ENCODE data around the gene EVI5. TPM values are rescaled to one million over a fixed set of nuclear protein-coding genes. Genes with fewer than 3 reads are reported as not detected.

The EVI5 gene
- total RNA-seq, 1 donor from 2014 or later = 30.3 TPM

DNA sequence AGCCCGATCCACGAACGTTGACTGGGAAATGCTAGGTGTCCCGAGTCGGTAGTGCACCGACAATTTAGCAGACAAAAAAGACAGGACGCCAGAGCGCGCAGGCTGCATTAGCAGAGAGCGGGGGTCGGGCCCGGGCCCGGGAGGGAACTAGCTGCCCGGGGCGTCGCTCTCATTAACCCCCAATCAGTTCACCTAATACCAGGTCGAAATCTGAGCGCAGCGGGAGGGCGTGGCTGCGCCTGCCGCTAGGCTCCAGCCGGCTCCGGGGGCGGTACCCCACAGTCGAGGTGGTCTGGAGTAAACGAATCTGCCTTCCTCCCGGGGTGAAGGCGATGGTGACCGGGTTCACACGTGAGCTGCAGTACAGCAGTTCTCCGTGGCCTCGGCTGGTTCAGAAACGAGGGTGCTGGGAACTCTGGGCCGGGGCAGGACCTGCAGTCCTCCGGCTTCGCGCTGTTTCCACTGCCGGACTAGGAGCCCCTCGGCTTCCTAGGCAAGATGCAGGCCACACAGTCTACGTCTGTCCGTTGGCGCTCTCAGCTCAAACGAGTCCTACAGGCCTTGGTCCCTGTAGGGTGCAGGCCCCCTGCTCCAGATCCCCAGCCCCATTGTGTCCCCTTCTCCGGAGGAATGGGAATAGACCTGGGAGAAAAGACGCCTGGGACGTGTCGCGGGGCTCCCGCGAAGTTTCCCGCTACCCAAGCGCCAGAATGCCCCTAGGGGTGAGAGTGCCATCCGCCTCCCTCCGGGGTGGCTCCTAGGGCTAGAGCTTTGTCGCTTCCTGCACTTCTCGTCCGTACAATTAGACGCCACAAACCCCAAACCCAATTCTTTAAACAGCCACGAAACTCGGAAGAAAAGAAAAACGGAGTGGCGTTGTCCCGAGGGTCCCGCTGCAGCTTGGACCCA lies 300.2 kb downstream of the EVI5 start:
- Mint-ChIP-seq H3K4me3 (ENCODE audit: low read depth) (peak overlapping the region; percentile 68), H3K27ac (peak overlapping the region; percentile 66), H3K36me3 (ENCODE audit: insufficient read depth) (no peaks in the 10 kb centered on the region), H3K4me1 (ENCODE audit: low read depth) (peaks cover 27% of the 10 kb centered on the region), H3K9me3 (ENCODE audit: low read depth) (no peaks in the 10 kb centered on the region), H3K27me3 (peaks cover 87% of the 10 kb centered on the region)
- peak; percentile 35 for DNase-seq (ENCODE audit: low spot score, unreplicated experiment)
- TF ChIP-seq, protein P1, sequence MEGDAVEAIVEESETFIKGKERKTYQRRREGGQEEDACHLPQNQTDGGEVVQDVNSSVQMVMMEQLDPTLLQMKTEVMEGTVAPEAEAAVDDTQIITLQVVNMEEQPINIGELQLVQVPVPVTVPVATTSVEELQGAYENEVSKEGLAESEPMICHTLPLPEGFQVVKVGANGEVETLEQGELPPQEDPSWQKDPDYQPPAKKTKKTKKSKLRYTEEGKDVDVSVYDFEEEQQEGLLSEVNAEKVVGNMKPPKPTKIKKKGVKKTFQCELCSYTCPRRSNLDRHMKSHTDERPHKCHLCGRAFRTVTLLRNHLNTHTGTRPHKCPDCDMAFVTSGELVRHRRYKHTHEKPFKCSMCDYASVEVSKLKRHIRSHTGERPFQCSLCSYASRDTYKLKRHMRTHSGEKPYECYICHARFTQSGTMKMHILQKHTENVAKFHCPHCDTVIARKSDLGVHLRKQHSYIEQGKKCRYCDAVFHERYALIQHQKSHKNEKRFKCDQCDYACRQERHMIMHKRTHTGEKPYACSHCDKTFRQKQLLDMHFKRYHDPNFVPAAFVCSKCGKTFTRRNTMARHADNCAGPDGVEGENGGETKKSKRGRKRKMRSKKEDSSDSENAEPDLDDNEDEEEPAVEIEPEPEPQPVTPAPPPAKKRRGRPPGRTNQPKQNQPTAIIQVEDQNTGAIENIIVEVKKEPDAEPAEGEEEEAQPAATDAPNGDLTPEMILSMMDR (IDR thresholded peaks at IDR 0.05; ENCODE audit: unreplicated experiment) = peak; percentile 36

DNA sequence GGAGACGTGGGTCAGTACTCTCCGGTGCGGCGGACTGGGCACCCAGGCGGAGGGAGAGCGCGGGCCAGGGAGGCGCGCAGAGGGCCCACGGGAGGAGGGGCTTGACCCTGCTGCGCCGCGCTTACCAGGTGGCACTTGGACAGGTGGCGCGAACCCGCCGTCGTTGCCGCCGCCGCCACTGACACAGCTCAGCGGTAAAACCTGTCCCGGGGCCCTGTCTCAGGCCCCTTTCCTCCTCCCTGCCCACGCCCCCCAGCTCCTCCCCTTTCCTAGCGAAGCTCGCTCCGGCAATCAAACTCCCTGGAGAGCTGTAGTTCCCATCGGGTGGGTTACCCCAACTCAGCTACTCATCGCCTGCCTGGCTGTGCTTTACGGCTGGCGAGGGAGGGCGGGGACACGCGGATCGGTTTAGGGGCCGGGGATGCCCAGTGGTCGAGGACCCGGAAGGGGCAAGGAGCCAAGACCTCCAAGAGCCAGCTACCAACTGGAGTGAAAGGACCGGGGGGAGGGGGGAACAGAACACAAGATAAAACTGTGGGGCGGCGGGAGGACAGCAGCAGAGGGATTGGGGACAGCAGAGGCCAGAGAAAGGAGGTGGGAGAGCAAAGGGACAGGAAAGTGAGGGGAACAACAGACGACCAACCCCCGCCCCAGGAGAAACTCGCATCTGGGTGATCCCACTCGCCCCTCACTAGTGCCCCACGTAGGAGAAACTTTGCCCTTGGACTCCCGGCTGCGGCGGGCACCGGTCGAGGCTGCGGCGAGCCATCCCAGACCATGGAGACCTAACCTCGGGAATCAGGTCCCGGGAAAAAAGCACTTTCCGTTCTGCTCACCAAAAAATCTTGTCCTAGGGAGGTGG lies 301.1 kb downstream of the EVI5 start:
- H3K4me3 Mint-ChIP-seq (ENCODE audit: low read depth) = peak overlapping the region; percentile 68

DNA sequence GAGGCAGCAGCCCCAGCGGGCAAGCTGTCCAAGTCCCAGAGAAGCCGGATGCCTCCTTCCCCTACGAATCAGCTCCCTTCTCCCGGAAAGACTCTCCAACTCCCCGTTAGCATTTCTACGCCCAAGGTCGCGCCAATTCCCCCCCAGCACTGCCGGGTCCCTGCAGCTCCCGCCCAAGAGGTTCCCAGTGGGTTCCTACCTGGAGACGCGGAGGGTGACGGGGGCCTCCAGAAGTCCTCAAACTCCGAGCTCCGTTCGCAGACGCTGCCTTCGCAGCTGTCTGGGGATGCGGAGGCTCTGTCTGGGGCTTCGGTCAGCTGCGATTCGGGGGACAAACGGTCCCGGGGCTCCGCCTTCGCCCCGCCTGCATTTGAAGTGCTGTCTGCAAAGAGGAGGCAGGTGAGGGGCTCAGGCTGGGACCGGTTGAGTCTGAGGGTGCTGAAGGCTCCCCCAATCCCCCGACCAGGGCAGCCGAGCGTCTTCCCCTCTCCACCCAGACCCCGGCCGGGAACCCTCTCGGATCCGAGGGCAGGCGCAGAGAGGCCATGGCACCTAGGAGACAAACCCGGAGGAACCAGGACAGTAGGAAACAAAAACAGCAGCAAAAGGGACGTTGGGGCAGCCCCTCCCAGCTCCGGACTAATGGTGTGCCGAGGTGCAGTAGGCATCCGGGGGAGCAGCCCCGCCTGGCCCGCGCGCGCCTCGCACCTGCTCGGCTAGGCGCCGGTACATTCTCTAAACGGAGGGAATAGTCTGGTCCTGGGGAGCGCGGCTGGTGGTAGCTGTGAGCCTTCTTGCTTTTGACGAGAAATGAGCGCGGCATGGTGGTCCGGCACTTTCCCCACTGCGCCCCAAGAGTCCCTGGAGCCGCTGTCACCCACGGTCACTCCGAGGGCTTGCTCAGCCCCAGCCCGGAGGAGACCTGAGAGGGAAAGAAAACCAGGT lies 302.0 kb downstream of the EVI5 start:
- H3K4me1 Mint-ChIP-seq (ENCODE audit: low read depth) = peaks cover 27% of the 10 kb centered on the region
- peaks cover 87% of the 10 kb centered on the region for H3K27me3 Mint-ChIP-seq
- peak overlapping the region; percentile 31 for H3K4me3 Mint-ChIP-seq (ENCODE audit: low read depth)
- H3K36me3 Mint-ChIP-seq (ENCODE audit: insufficient read depth) = no peaks in the 10 kb centered on the region
- no peak overlapping the region for H3K27ac Mint-ChIP-seq
- TF ChIP-seq, protein P1 (IDR thresholded peaks at IDR 0.05; ENCODE audit: unreplicated experiment) = no peak
- H3K9me3 Mint-ChIP-seq (ENCODE audit: low read depth) = no peaks in the 10 kb centered on the region
- peak; percentile 14 for DNase-seq (ENCODE audit: low spot score, unreplicated experiment)

More for the DNA sequence above, 301.1 kb downstream of the EVI5 start:
- H3K36me3 Mint-ChIP-seq (ENCODE audit: insufficient read depth) = no peaks in the 10 kb centered on the region
- peaks cover 27% of the 10 kb centered on the region for H3K4me1 Mint-ChIP-seq (ENCODE audit: low read depth)
- no peaks in the 10 kb centered on the region for H3K9me3 Mint-ChIP-seq (ENCODE audit: low read depth)
- H3K27ac Mint-ChIP-seq = peak overlapping the region; percentile 66
- TF ChIP-seq, protein P1 (IDR thresholded peaks at IDR 0.05; ENCODE audit: unreplicated experiment) = no peak
- H3K27me3 Mint-ChIP-seq = peaks cover 87% of the 10 kb centered on the region
- DNase-seq (ENCODE audit: low spot score, unreplicated experiment) = peak; percentile 15

DNA sequence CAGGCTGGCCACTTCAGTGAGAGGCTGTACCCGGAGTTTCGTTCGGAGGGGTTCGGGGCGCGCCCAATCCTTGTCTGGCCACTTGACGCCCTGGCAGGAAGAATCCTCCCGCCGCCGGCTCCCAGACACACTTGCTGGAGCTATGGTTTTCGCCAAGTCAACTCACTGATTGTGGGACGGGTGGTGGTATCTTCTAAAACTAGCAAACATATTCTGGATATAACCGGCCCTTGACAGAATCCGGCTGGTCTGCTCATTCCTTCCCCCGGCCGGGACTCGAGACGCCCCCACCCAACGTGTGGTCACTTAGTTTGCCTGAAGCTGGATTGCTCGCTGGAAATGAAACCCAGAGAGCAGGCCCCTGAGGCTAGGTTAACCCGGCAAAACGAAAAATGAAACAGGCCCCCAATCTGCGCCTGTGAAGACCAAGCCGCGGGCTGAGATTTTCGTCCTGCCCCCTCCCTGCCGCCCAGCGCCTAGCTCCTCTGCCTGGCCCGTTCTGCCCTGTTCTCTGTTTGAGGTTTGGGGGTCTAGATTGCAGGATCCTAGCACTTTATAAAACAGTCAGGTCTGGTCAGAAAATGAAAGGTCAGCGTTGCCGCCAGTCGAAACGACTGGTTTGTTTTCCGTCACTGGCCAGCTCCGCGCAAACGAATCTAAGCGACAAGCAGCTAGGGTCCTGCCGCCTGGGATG lies 302.8 kb downstream of the EVI5 start:
- no peaks in the 10 kb centered on the region for H3K36me3 Mint-ChIP-seq (ENCODE audit: insufficient read depth)
- peak overlapping the region; percentile 27 for H3K4me3 Mint-ChIP-seq (ENCODE audit: low read depth)
- peaks cover 27% of the 10 kb centered on the region for H3K4me1 Mint-ChIP-seq (ENCODE audit: low read depth)
- no peak overlapping the region for H3K27ac Mint-ChIP-seq
- H3K9me3 Mint-ChIP-seq (ENCODE audit: low read depth) = no peaks in the 10 kb centered on the region
- DNase-seq (ENCODE audit: low spot score, unreplicated experiment) = no peak
- TF ChIP-seq, protein P1 (IDR thresholded peaks at IDR 0.05; ENCODE audit: unreplicated experiment) = no peak
- H3K27me3 Mint-ChIP-seq = peaks cover 87% of the 10 kb centered on the region
